22Rv1 (cell line): Measurements from ENCODE around the gene NCR2.

ENCODE experiments used
- CTCF ChIP-seq: fragments of 450-650 bp; IDR thresholded peaks from 2 replicates; pipeline ENCODE4 v1.5.1; 2017; ENCODE audit warnings: mild to moderate bottlenecking
- ZFX ChIP-seq: fragments of 450-650 bp; IDR thresholded peaks from 2 replicates; pipeline ENCODE4 v1.6.1; 2017; ENCODE audit warnings: antibody characterized with exemption, borderline replicate concordance

DNA sequence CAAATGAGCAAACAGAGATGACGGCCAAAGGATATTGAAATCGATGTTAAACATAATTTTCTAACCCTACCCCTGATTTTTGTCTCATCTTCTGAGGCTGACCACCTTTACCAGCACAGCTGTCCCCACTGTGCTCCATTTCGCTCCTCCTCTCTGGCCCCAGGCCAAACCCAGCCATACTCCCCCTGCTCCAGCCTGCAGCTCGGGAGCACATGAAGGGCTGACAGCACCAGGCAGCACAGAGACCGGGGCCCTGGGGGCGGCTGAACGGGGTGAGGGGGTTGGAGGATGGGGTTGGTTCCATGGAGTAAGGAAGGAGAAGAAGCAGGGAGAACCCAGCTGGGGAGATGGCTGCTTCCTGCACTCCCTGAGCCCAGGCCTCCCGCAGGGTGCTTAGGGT is 3.2 kb upstream of the NCR2 start:
- TF ChIP-seq CTCF: no peak
- no peak for TF ChIP-seq ZFX
